Heart left ventricle (tissue), 16 donors: ENCODE measurements around the gene EHMT1. TPM values are rescaled to one million over a fixed set of nuclear protein-coding genes. Genes with fewer than 3 reads are reported as not detected.
"Not testable (repeated sequence)": the region's sequence is repeated elsewhere in the genome, so short reads cannot be mapped to it uniquely, and the experiment has no call there.

Source experiments
- ATAC-seq, 4 donors: fragments of 200-7000 bp; cut with Tn5 transposase; one replicate each; pipeline ENCODE4 v1.9.1; 2020 to 2022; ENCODE audit warnings: moderate library complexity in 4 of 4, mild to moderate bottlenecking in 3 of 4, moderate number of reproducible peaks in 1 of 4
- DNase-seq, 5 donors: peaks; one replicate each; pipeline ENCODE4 v3.0.0-alpha.2; 2020
- H3K27ac ChIP-seq, 12 donors: fragments of 200-600 bp; sonication (generic) in 4 of 12; one replicate each; pipeline versions ENCODE4 v1.5.0 to v1.8.0; 2016 to 2022; ENCODE audit warnings: mild to moderate bottlenecking in 2 of 12
- H3K27me3 ChIP-seq, 9 donors: fragments of 200-600 bp; sonication (generic) in 2 of 9; one replicate each; pipeline versions ENCODE4 v1.5.1 to v1.8.0; 2016 to 2022; ENCODE audit warnings: mild to moderate bottlenecking in 3 of 9
- H3K36me3 ChIP-seq, 9 donors: fragments of 200-600 bp; sonication (generic) in 2 of 9; one replicate each; pipeline versions ENCODE4 v1.5.0 to v1.8.0; 2018 to 2022; ENCODE audit warnings: mild to moderate bottlenecking in 2 of 9
- H3K4me1 ChIP-seq, 12 donors: fragments of 200-600 bp; sonication (generic) in 4 of 12; one replicate each; pipeline versions ENCODE4 v1.5.0 to v1.8.0; 2016 to 2022; ENCODE audit warnings: mild to moderate bottlenecking in 3 of 12
- H3K4me3 ChIP-seq, 12 donors: fragments of 200-600 bp; sonication (generic) in 4 of 12; one replicate each; pipeline versions ENCODE4 v1.5.0 to v1.8.0; 2017 to 2022; ENCODE audit warnings: mild to moderate bottlenecking in 9 of 12, moderate library complexity in 4 of 12
- H3K9me3 ChIP-seq, 12 donors: fragments of 200-600 bp; sonication (generic) in 4 of 12; one replicate each; pipeline versions ENCODE4 v1.5.0 to v1.8.0; 2016 to 2022; ENCODE audit warnings: mild to moderate bottlenecking in 1 of 12
- CTCF ChIP-seq, 12 donors: fragments of 200-600 bp; sonication (generic) in 4 of 12; IDR thresholded peaks; one replicate each; pipeline versions ENCODE4 v1.5.0 to v1.8.0; 2018 to 2022; ENCODE audit warnings: antibody characterized with exemption in 12 of 12, mild to moderate bottlenecking in 5 of 12
- POLR2A ChIP-seq, 2 donors: fragments of 450-650 bp; IDR thresholded peaks; one replicate each; pipeline ENCODE4 v1.6.1; 2017; ENCODE audit warnings: antibody characterized with exemption in 2 of 2, mild to moderate bottlenecking in 2 of 2, moderate library complexity in 2 of 2
- WGBS, 4 donors: extraction: QIAGEN DNeasy Blood & Tissue Kit in 2 of 4; methylation state at CpG; one replicate each; pipeline versions ENCODE4 v1.1.5 to v1.1.7; 2013 to 2018; 5-methylcytosine and 5-hydroxymethylcytosine counted together
- intact Hi-C, 10 donors: fragments of 100-400 bp; cut with DNase I; formaldehyde crosslinking; loops; one replicate each; pipeline versions ENCODE4 v1.11.1 to v1.14.2; 2022
- microRNA counts, 2 donors: library from miRNA; unstranded; fragments of <30 nt; microRNA quantifications; one replicate each; lab custom pipeline; 2016
- microRNA-seq, 4 donors: library from miRNA; unstranded; fragments of <30 nt; microRNA quantifications; one replicate each; pipeline versions ENCODE4 to v1.2.0, GENCODE V29; 2017 to 2020
- polyA plus RNA-seq, 2 donors: library from polyadenylated mRNA; stranded (reverse); fragments of 200-250 nt; gene quantifications; one replicate each; pipeline ENCODE4 v1.2.3, GENCODE V29; 2013
- total RNA-seq, 9 donors: library from RNA; depleted of rRNA in 2 of 9; stranded (reverse); fragments of >200 nt in 2 of 9; fragmentation: NEBNext Ultra II Directional in 3 of 9; extraction: Animal tissue kit (Norgen Biotek cat#: 25700) in 3 of 9; gene quantifications; one replicate each; pipeline versions ENCODE4 v1.1.0 to v1.2.4, GENCODE V29; 2016 to 2023
- donor health status: ischemic (EF 13 %, LVEDD 7.1; RV severe dilation, severe dysfunction).
- donor health status: healthy with polysubstance abuse.
- donor health status: DM: no; HTN: yes; CAD: no.
- donor health status: DM: no; HTN: no; CAD: no.
- donor health status: ischemic (EF 25% LVEDD 6.9; RV normal size, moderate dysfunction).
- donor health status: ischemic (EF 25% LVEDD 5.7; RV mildly dilated, moderate dysfunction).
- donor health status: healthy.
- donor health status: DM: yes; HTN: yes; CAD: no.
- donor health status: ischemic (EF 35%, LVEDD 5.7; RV mildly dilated, moderate dysfunction).
- donor health status: nonischemic (EF 11% LVEDD 7.7; RV severe dilation, severe dysfunction).
- donor health status: DM: yes; HTN: yes; CAD: no.
- donor health status: PGD.
- donor health status: ischemic (EF 29% LVEDD 5.4; RV normal size, mild dysfunction).
- donor health status: nonischemic (EF 23%, LVEDD 6.1; RV moderate dilation, normal function).

The EHMT1 gene
- total and polyA plus RNA-seq, 11 donors: 24.5 to 55.9 (median 28.9) TPM

- no peaks in the 10 kb centered on the region for H3K36me3 ChIP-seq
- ATAC-seq (no peak), DNase-seq (no peak)
- intact Hi-C loops: no loop called here
- H3K4me3 ChIP-seq: no peak overlapping the region
- peaks cover 18 to 32% (median 27%) of the 10 kb centered on the region in 9 donors for H3K27me3 ChIP-seq
- 65 to 69% (median 67%) methylated on average over 16 to 19 of the region's 19 CpGs for WGBS, 4 donors
- no peaks in the 10 kb centered on the region for H3K9me3 ChIP-seq
- H3K27ac ChIP-seq: no peak overlapping the region
- H3K4me1 ChIP-seq: peaks cover 0 to 9% (median 0%) of the 10 kb centered on the region in 12 donors
- no peak for TF ChIP-seq CTCF (IDR thresholded peaks at IDR 0.05)
- no peak for TF ChIP-seq POLR2A (IDR thresholded peaks at IDR 0.05)
Measured at GRCh38 chr9:137881591-137882505, 263.0 kb downstream of the EHMT1 start.

- no peak overlapping the region for H3K27ac ChIP-seq
- no peak for ATAC-seq
- H3K4me3 ChIP-seq: no peak overlapping the region
- H3K27me3 ChIP-seq: peaks cover 13 to 28% (median 21%) of the 10 kb centered on the region in 9 donors
- H3K9me3 ChIP-seq: no peaks in the 10 kb centered on the region
- 83 to 100% (median 87%) methylated on average over 2 to 10 of the region's 10 CpGs for WGBS, 4 donors
- peaks cover 0 to 9% (median 0%) of the 10 kb centered on the region in 12 donors for H3K4me1 ChIP-seq
- DNase-seq: no peak
- H3K36me3 ChIP-seq: no peaks in the 10 kb centered on the region
- intact Hi-C loops: no loop called here
- TF ChIP-seq POLR2A (IDR thresholded peaks at IDR 0.05): no peak
- TF ChIP-seq CTCF (IDR thresholded peaks at IDR 0.05): no peak
Measured at GRCh38 chr9:137882506-137882821, 263.7 kb downstream of the EHMT1 start.

- H3K9me3 ChIP-seq, H3K36me3 ChIP-seq, ATAC-seq, H3K27ac ChIP-seq, intact Hi-C loops, H3K4me3 ChIP-seq, DNase-seq, H3K4me1 ChIP-seq: not testable (repeated sequence)
- H3K27me3 ChIP-seq: peaks cover 3 to 19% (median 12%) of the 10 kb centered on the region in 9 donors
- WGBS, 4 donors: 71 to 89% methylated on average over 2 to 4 of the region's 6 CpGs; no CpG with 5 or more reads in 2 of the 4 donors
Measured at GRCh38 chr9:137883977-137884376, 265.2 kb downstream of the EHMT1 start.

- 27 to 48% (median 33%) methylated on average over 5 to 6 of the region's 7 CpGs for WGBS, 4 donors
- ATAC-seq: peak in 1 of 4 donors; percentile 42
Measured at GRCh38 chr9:137884547-137884946, 265.7 kb downstream of the EHMT1 start.

GRCh38 chr9:137885121-137885520 lies 266.3 kb downstream of the EHMT1 start:
- 74 to 94% (median 77%) methylated on average over 6 to 10 of the region's 12 CpGs for WGBS, 4 donors
- not testable (repeated sequence) for H3K4me1 ChIP-seq, DNase-seq

More at GRCh38 chr9:137884547-137884946, 265.7 kb downstream of the EHMT1 start:
- H3K9me3 ChIP-seq, H3K36me3 ChIP-seq, H3K4me1 ChIP-seq, H3K27ac ChIP-seq, H3K4me3 ChIP-seq, DNase-seq, intact Hi-C loops: not testable (repeated sequence)
- H3K27me3 ChIP-seq: peaks cover 0 to 13% (median 6%) of the 10 kb centered on the region in 9 donors

More at GRCh38 chr9:137885121-137885520, 266.3 kb downstream of the EHMT1 start:
- intact Hi-C loops, ATAC-seq, H3K36me3 ChIP-seq, H3K27me3 ChIP-seq, H3K4me3 ChIP-seq, H3K27ac ChIP-seq, H3K9me3 ChIP-seq: not testable (repeated sequence)

MicroRNAs encoded within 50 kb of the gene (microRNA counts, 767-probe panel; counts per million panel counts)
- microRNA hsa-miR-602 (lab: Ali Mortazavi, UCI): 71.6 to 309 counts per million in 2 donors

Small RNAs within 50 kb of the gene (microRNA-seq; reads per million reads assigned to microRNA genes)
- gene MIR602: 0 reads per million in 4 donors

Other genes with a start within 250 kb of the EHMT1 start
- 10 to 100 TPM in 2 of 9 donors, 1 to 10 TPM in 7; 4.1 to 12.9 (median 8.6) TPM for gene EXD3, start 195.8 kb upstream of the EHMT1 start, total RNA-seq
- 10 to 100 TPM in 1 of 2 donors, 1 to 10 TPM in 1; 5.6 to 15.2 TPM for gene EXD3, start 195.8 kb upstream of the EHMT1 start, polyA plus RNA-seq
- gene NOXA1, start 195.6 kb upstream of the EHMT1 start, total RNA-seq: 1 to 10 TPM in 8 of 9 donors, under 1 TPM in 1; 0.81 to 5.5 (median 2.7) TPM
- gene NOXA1, start 195.6 kb upstream of the EHMT1 start, polyA plus RNA-seq: 1 to 10 TPM in 1 of 2 donors, under 1 TPM in 1; 0.44 to 4.1 TPM
- gene ENTPD8, start 177.6 kb upstream of the EHMT1 start, total RNA-seq: not detected
- gene ENTPD8, start 177.6 kb upstream of the EHMT1 start, polyA plus RNA-seq: not detected
- gene NSMF, start 159.7 kb upstream of the EHMT1 start, total RNA-seq: 10 to 100 TPM in 8 of 9 donors, 1 to 10 TPM in 1; 7.5 to 21.0 (median 12.6) TPM
- 10 to 100 TPM; 17.3 to 22.1 TPM for gene NSMF, start 159.7 kb upstream of the EHMT1 start, polyA plus RNA-seq
- gene PNPLA7, start 68.6 kb upstream of the EHMT1 start, total RNA-seq: 10 to 100 TPM in 1 of 9 donors, 1 to 10 TPM in 8; 4.4 to 10.1 (median 7.6) TPM
- 1 to 10 TPM in 1 of 2 donors, under 1 TPM in 1; 0.78 to 8.8 TPM for gene PNPLA7, start 68.6 kb upstream of the EHMT1 start, polyA plus RNA-seq
- gene MRPL41, start 67.1 kb upstream of the EHMT1 start, total RNA-seq: 100 to 1,000 TPM; 118 to 389 (median 196) TPM
- 100 to 1,000 TPM; 160 to 847 TPM for gene MRPL41, start 67.1 kb upstream of the EHMT1 start, polyA plus RNA-seq
- gene DPH7, start 40.1 kb upstream of the EHMT1 start, total RNA-seq: 10 to 100 TPM; 12.6 to 22.0 (median 16.7) TPM
- gene DPH7, start 40.1 kb upstream of the EHMT1 start, polyA plus RNA-seq: 10 to 100 TPM; 13.1 to 23.7 TPM
- 10 to 100 TPM in 4 of 9 donors, 1 to 10 TPM in 5; 6.8 to 19.9 (median 9.4) TPM for gene ZMYND19, start 28.5 kb upstream of the EHMT1 start, total RNA-seq
- 10 to 100 TPM; 12.0 to 20.5 TPM for gene ZMYND19, start 28.5 kb upstream of the EHMT1 start, polyA plus RNA-seq
- 10 to 100 TPM; 14.1 to 43.6 (median 20.7) TPM for gene ARRDC1, start 13.3 kb upstream of the EHMT1 start, total RNA-seq
- 10 to 100 TPM; 23.2 to 42.6 TPM for gene ARRDC1, start 13.3 kb upstream of the EHMT1 start, polyA plus RNA-seq